Body of pancreas (tissue), 4 donors: Measurements from ENCODE around the gene SPTBN1.

Experiments
- POLR2A ChIP-seq, 3 donors: fragments of 450-650 bp; IDR thresholded peaks; one replicate each; pipeline ENCODE4 v1.6.1; 2016; ENCODE audit warnings: antibody characterized with exemption in 3 of 3, mild to moderate bottlenecking in 2 of 3
- TF ChIP-seq, protein P1 (sequence below), 7 experiments: fragments of 450-650 bp in 4 of 7; fragments of 200-600 bp in 3 of 7; sonication (generic) in 3 of 7; IDR thresholded peaks; one replicate each; pipeline ENCODE4 v1.5.1; 2016 to 2019; ENCODE audit warnings: antibody characterized with exemption in 7 of 7

DNA sequence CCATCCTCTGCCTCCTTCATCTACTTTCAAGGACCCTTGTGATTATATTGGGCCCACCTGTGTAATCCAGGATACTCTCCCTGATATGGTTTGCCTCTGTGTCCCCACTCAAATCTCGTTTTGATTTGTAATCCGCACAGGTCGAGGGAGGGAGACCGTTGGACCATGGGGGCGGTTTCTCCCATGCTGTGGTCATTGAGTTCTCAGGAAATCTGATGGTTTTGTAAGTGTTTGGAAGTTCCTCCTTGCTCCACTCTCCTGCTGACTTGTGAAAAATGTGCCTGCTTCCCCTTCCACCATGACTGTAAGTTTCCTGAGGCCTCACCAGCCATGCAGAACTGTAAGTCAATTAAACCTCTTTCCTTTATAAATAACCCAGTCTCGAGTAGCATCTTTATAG, 225.3 kb downstream of the SPTBN1 start:
- TF ChIP-seq, protein P1, sequence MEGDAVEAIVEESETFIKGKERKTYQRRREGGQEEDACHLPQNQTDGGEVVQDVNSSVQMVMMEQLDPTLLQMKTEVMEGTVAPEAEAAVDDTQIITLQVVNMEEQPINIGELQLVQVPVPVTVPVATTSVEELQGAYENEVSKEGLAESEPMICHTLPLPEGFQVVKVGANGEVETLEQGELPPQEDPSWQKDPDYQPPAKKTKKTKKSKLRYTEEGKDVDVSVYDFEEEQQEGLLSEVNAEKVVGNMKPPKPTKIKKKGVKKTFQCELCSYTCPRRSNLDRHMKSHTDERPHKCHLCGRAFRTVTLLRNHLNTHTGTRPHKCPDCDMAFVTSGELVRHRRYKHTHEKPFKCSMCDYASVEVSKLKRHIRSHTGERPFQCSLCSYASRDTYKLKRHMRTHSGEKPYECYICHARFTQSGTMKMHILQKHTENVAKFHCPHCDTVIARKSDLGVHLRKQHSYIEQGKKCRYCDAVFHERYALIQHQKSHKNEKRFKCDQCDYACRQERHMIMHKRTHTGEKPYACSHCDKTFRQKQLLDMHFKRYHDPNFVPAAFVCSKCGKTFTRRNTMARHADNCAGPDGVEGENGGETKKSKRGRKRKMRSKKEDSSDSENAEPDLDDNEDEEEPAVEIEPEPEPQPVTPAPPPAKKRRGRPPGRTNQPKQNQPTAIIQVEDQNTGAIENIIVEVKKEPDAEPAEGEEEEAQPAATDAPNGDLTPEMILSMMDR (IDR thresholded peaks at IDR 0.05): no peak
- TF ChIP-seq POLR2A (IDR thresholded peaks at IDR 0.05): no peak
